Mesendoderm (in vitro differentiated cells): ENCODE results near the gene OSBPL10.

ENCODE experiments used
- DNase-seq: peaks from one replicate; pipeline ENCODE4 v3.0.0; 2013
- H2AK5ac ChIP-seq: 2 replicates; pipeline ENCODE4 v1.6.1; 2013; ENCODE audit warnings: low read length, inconsistent platforms
- H2BK120ac ChIP-seq: 2 replicates; pipeline ENCODE4 v1.6.1; 2013; ENCODE audit warnings: low read depth, mild to moderate bottlenecking, low read length, moderate library complexity, mixed read lengths
- H2BK15ac ChIP-seq: replicated peaks from 2 replicates; pipeline ENCODE4 v1.6.1; 2013; ENCODE audit warnings: low read depth, mild to moderate bottlenecking, moderate library complexity
- H2BK5ac ChIP-seq: 2 replicates; pipeline ENCODE4 v1.6.1; 2013; ENCODE audit warnings: low read length, inconsistent platforms
- H3K18ac ChIP-seq: 2 replicates; pipeline ENCODE4 v1.6.1; 2013; ENCODE audit warnings: mild to moderate bottlenecking, low read length, mixed read lengths
- H3K23ac ChIP-seq: one replicate; pipeline ENCODE4 v1.6.1; 2013; ENCODE audit warnings: low read length
- H3K27ac ChIP-seq: 2 replicates; pipeline ENCODE4 v1.5.1; 2013; ENCODE audit warnings: low read depth, mild to moderate bottlenecking, inconsistent platforms, low read length, moderate library complexity
- H3K27me3 ChIP-seq: 2 replicates; pipeline ENCODE4 v1.6.1; 2013; ENCODE audit warnings: low read length, control low read depth, mild to moderate bottlenecking, inconsistent platforms; ENCODE audit not compliant: insufficient read depth, poor library complexity
- H3K36me3 ChIP-seq: 2 replicates; pipeline ENCODE4 v1.6.1; 2013; ENCODE audit warnings: low read length, inconsistent platforms; ENCODE audit not compliant: control insufficient read depth, insufficient read depth
- H3K4ac ChIP-seq: one replicate; pipeline ENCODE4 v1.6.1; 2013; ENCODE audit warnings: low read depth, mild to moderate bottlenecking, low read length, moderate library complexity
- H3K4me1 ChIP-seq: 2 replicates; pipeline ENCODE4 v1.6.1; 2013; ENCODE audit warnings: low read depth, low read length, inconsistent platforms; ENCODE audit not compliant: control insufficient read depth
- H3K4me2 ChIP-seq: 2 replicates; pipeline ENCODE4 v1.6.1; 2013; ENCODE audit warnings: low read length
- H3K4me3 ChIP-seq: 2 replicates; pipeline ENCODE4 v1.5.1; 2013; ENCODE audit warnings: mild to moderate bottlenecking, low read length
- H3K56ac ChIP-seq: one replicate; pipeline ENCODE4 v1.6.1; 2013; ENCODE audit warnings: low read length
- H3K79me1 ChIP-seq: 2 replicates; pipeline ENCODE4 v1.6.1; 2013; ENCODE audit warnings: low read length, inconsistent platforms
- H3K79me2 ChIP-seq: 2 replicates; pipeline ENCODE4 v1.6.1; 2013; ENCODE audit warnings: mild to moderate bottlenecking, low read length; ENCODE audit not compliant: control insufficient read depth, insufficient read depth
- H3K9ac ChIP-seq: 2 replicates; pipeline ENCODE4 v1.6.1; 2013; ENCODE audit warnings: low read length, inconsistent platforms
- H4K5ac ChIP-seq: one replicate; pipeline ENCODE4 v1.6.1; 2013; ENCODE audit warnings: low read length
- H4K8ac ChIP-seq: one replicate; pipeline ENCODE4 v1.6.1; 2013; ENCODE audit warnings: low read depth, mild to moderate bottlenecking, control low read depth, low read length, moderate library complexity
- whole genome bisulfite sequencing: extraction: QIAGEN DNeasy Blood & Tissue Kit; methylation state at CpG from one replicate; pipeline ENCODE4 v1.1.7; 2013; ENCODE audit warnings: low lambda C conversion rate, missing lambda C conversion rate; ENCODE audit not compliant: insufficient coverage; ENCODE audit errors: extremely low coverage; 5-methylcytosine and 5-hydroxymethylcytosine counted together

The OSBPL10 gene

GRCh38 chr3:31927811-31928210, 53.3 kb downstream of the OSBPL10 start:
- Histone ChIP-seq H3K79me1 (no peaks in the 10 kb centered on the region), H2BK15ac (no peak overlapping the region), H2AK5ac (no peak overlapping the region), H3K36me3 (no peaks in the 10 kb centered on the region), H3K9ac (no peak overlapping the region), H2BK120ac (no peak overlapping the region), H3K27me3 (no peaks in the 10 kb centered on the region), H3K18ac (no peak overlapping the region), H4K8ac (no peak overlapping the region), H3K56ac (no peak overlapping the region), H3K79me2 (peaks cover 4% of the 10 kb centered on the region), H4K5ac (no peak overlapping the region), H3K4me1 (peaks cover 3% of the 10 kb centered on the region), H3K23ac (no peak overlapping the region), H3K4me3 (no peak overlapping the region), H3K27ac (no peak overlapping the region), H3K4me2 (no peak overlapping the region), H2BK5ac (no peak overlapping the region), H3K4ac (no peak overlapping the region)
- WGBS, result no CpG with 5 or more reads among the region's 6 CpGs
- no peak for DNase-seq

GRCh38 chr3:31926543-31926942, 54.5 kb downstream of the OSBPL10 start:
- Histone ChIP-seq H3K23ac (no peak overlapping the region), H3K4ac (no peak overlapping the region), H4K5ac (no peak overlapping the region), H2BK120ac (no peak overlapping the region), H3K27ac (no peak overlapping the region), H3K4me2 (no peak overlapping the region), H3K56ac (no peak overlapping the region), H2BK15ac (no peak overlapping the region), H2BK5ac (no peak overlapping the region), H3K4me1 (peaks cover 3% of the 10 kb centered on the region), H3K36me3 (no peaks in the 10 kb centered on the region), H3K9ac (no peak overlapping the region), H3K4me3 (no peak overlapping the region), H4K8ac (no peak overlapping the region), H3K79me2 (peaks cover 4% of the 10 kb centered on the region), H3K79me1 (no peaks in the 10 kb centered on the region), H3K27me3 (no peaks in the 10 kb centered on the region), H3K18ac (no peak overlapping the region), H2AK5ac (no peak overlapping the region)
- no peak for DNase-seq
- no CpG with 5 or more reads among the region's 4 CpGs for WGBS

- no peaks in the 10 kb centered on the region for H3K36me3 ChIP-seq
- H2BK5ac ChIP-seq, result no peak overlapping the region
- H2BK120ac ChIP-seq, result no peak overlapping the region
- no peak overlapping the region for H3K4me2 ChIP-seq
- DNase-seq, result no peak
- H3K27me3 ChIP-seq, result no peaks in the 10 kb centered on the region
- no peak overlapping the region for H4K8ac ChIP-seq
- H3K4ac ChIP-seq, result no peak overlapping the region
- no peak overlapping the region for H3K23ac ChIP-seq
- peaks cover 3% of the 10 kb centered on the region for H3K4me1 ChIP-seq
- no peak overlapping the region for H2BK15ac ChIP-seq
- H3K56ac ChIP-seq, result no peak overlapping the region
- no CpG with 5 or more reads among the region's 5 CpGs for WGBS
- no peak overlapping the region for H4K5ac ChIP-seq
- H3K27ac ChIP-seq, result no peak overlapping the region
- no peak overlapping the region for H2AK5ac ChIP-seq
- H3K18ac ChIP-seq, result no peak overlapping the region
- peaks cover 2% of the 10 kb centered on the region for H3K79me2 ChIP-seq
- no peak overlapping the region for H3K4me3 ChIP-seq
- no peaks in the 10 kb centered on the region for H3K79me1 ChIP-seq
- H3K9ac ChIP-seq, result no peak overlapping the region
These were observed 55.8 kb downstream of the OSBPL10 start for GRCh38 chr3:31925271-31925630.

- no peaks in the 10 kb centered on the region for H3K79me1 ChIP-seq
These were observed 56.3 kb downstream of the OSBPL10 start for GRCh38 chr3:31924610-31925270.

GRCh38 chr3:31922962-31923361, 58.1 kb downstream of the OSBPL10 start:
- Histone ChIP-seq H3K36me3 (no peaks in the 10 kb centered on the region), H3K4me1 (peaks cover 8% of the 10 kb centered on the region), H2AK5ac (no peak overlapping the region), H2BK15ac (no peak overlapping the region), H3K9ac (no peak overlapping the region), H2BK120ac (no peak overlapping the region), H3K79me2 (no peaks in the 10 kb centered on the region), H3K23ac (no peak overlapping the region), H4K5ac (no peak overlapping the region), H3K4me3 (no peak overlapping the region), H3K79me1 (no peaks in the 10 kb centered on the region), H3K4ac (no peak overlapping the region), H4K8ac (no peak overlapping the region), H3K4me2 (no peak overlapping the region), H2BK5ac (no peak overlapping the region), H3K18ac (no peak overlapping the region), H3K56ac (no peak overlapping the region), H3K27ac (no peak overlapping the region), H3K27me3 (no peaks in the 10 kb centered on the region)
- no CpG with 5 or more reads among the region's 1 CpG for WGBS
- DNase-seq, result no peak

More at GRCh38 chr3:31924610-31925270, 56.3 kb downstream of the OSBPL10 start:
- Histone ChIP-seq H3K79me2 (peaks cover 1% of the 10 kb centered on the region), H3K27ac (no peak overlapping the region), H3K4ac (no peak overlapping the region), H2BK5ac (no peak overlapping the region), H3K4me3 (no peak overlapping the region), H2BK15ac (no peak overlapping the region), H3K9ac (no peak overlapping the region), H4K8ac (no peak overlapping the region), H3K4me1 (peaks cover 3% of the 10 kb centered on the region), H3K18ac (no peak overlapping the region), H2AK5ac (no peak overlapping the region), H3K23ac (no peak overlapping the region), H3K4me2 (no peak overlapping the region), H3K27me3 (no peaks in the 10 kb centered on the region), H4K5ac (no peak overlapping the region), H2BK120ac (no peak overlapping the region), H3K56ac (no peak overlapping the region), H3K36me3 (no peaks in the 10 kb centered on the region)
- WGBS, result no CpG with 5 or more reads among the region's 2 CpGs
- DNase-seq, result no peak

- no peaks in the 10 kb centered on the region for H3K27me3 ChIP-seq
- no peak overlapping the region for H3K23ac ChIP-seq
- no peak overlapping the region for H2BK5ac ChIP-seq
- H3K4ac ChIP-seq, result no peak overlapping the region
- no peaks in the 10 kb centered on the region for H3K79me2 ChIP-seq
- H3K36me3 ChIP-seq, result no peaks in the 10 kb centered on the region
- H3K18ac ChIP-seq, result no peak overlapping the region
- peaks cover 10% of the 10 kb centered on the region for H3K4me1 ChIP-seq
- no peak overlapping the region for H3K4me3 ChIP-seq
- 100% methylated on average over 1 of the region's 4 CpGs for WGBS
- H3K9ac ChIP-seq, result no peak overlapping the region
- no peak overlapping the region for H4K8ac ChIP-seq
- no peak overlapping the region for H2BK15ac ChIP-seq
- H4K5ac ChIP-seq, result no peak overlapping the region
- H3K27ac ChIP-seq, result no peak overlapping the region
- H3K79me1 ChIP-seq, result no peaks in the 10 kb centered on the region
- no peak overlapping the region for H3K4me2 ChIP-seq
- H3K56ac ChIP-seq, result no peak overlapping the region
- no peak overlapping the region for H2AK5ac ChIP-seq
- no peak for DNase-seq
- no peak overlapping the region for H2BK120ac ChIP-seq
These were observed 59.2 kb downstream of the OSBPL10 start for GRCh38 chr3:31921837-31922236.
